Hepatic stellate cell (primary cell): Measurements from ENCODE around the gene LZTS2.
"Not testable (repeated sequence)": the region's sequence is repeated elsewhere in the genome, so short reads cannot be mapped to it uniquely, and the experiment has no call there.

ENCODE experiments used
- DNase-seq: peaks from one replicate; pipeline ENCODE4 v3.0.0; 2011; ENCODE audit warnings: low spot score

The LZTS2 gene

GRCh38 chr10:100999742-101000126, at the start of gene LZTS2:
Gene LZTS2 (plus strand): TSS chr10:100999808. CDS start chr10:101002539, 2,731 bp downstream.
- DNase-seq, result no peak

DNA sequence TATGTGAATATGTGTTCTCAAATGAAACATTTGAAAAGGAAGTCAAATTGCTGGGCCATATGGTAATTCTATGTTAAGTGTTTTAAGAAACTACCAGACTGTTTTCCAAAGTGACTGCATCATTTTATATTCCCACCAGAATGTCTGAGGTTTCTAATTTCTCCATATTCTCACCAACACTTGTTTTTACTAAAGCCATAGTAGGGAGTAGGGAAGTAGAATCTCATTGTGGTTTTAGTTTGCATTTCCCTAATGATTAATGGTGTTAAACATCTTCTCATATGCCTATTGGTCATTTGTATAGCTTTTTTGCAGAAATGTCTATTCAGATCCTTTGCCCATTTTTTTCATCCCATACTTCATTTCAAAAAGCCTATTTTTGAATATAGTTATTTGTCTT, 39.4 kb upstream of the LZTS2 start:
- DNase-seq, result no peak

GRCh38 chr10:100962351-100963080, 37.1 kb upstream of the LZTS2 start:
- DNase-seq, result no peak

DNA sequence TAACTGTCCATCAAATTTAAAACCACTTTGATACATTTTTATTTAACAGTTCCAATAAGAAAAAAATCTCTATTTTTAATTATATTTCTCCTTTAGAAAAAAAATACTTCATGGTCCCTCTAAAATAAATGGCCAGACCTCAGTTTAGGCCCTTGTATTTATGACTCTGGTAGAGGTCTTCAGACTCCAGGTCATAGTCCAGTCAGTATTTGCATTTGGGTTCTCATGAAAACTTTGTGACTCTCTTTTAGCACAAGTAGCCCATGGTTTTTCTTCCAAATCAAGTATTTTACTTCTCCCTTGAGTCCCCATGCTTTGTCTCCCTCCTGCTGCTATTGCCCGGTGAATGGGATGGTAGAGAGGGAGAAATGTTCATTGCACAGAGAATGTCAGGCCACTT, 35.8 kb upstream of the LZTS2 start:
- DNase-seq, result no peak

- DNase-seq, result no peak
Measured at GRCh38 chr10:100965820-100966219, 33.8 kb upstream of the LZTS2 start.

DNA sequence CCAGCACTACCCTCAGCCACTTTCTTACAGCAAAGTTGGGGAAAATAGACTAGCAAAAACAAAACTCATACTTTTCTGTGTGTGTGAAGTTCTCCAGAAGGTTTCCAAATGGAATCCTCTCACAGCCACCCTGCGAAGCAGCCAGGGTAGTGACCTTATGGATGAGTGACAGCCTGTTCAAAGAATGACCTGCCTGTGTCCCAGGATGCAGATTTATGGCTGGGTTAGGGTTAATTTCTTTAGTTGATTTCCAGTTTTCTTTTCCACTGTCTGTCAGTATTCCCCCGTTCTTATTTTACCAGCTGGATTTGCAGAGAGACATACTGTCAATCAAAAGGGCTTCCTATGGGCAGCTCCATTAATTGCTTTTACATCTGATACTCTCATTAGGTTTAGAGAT, 32.7 kb upstream of the LZTS2 start:
- no peak for DNase-seq

- DNase-seq, result no peak
Measured at GRCh38 chr10:100967332-100967731, 32.3 kb upstream of the LZTS2 start.

- DNase-seq, result no peak
Measured at GRCh38 chr10:100968062-100968736, 31.4 kb upstream of the LZTS2 start.

DNA sequence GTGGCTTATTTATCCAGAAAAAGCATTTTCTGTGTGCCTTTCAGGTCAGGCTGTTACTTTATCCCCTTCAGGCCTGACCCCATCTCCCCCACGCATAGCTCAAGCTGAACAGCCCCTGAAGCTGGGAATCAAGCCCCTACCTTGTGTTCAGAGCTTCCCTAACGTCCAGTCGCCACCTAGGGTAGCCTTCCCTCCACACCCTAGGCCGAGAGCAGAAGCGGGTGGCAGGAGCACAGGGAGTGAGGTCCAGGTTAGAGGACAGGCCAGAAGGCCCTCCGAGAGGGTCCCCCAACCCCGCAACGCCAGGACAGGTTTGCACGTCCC, 30.8 kb upstream of the LZTS2 start:
- DNase-seq, result no peak

DNA sequence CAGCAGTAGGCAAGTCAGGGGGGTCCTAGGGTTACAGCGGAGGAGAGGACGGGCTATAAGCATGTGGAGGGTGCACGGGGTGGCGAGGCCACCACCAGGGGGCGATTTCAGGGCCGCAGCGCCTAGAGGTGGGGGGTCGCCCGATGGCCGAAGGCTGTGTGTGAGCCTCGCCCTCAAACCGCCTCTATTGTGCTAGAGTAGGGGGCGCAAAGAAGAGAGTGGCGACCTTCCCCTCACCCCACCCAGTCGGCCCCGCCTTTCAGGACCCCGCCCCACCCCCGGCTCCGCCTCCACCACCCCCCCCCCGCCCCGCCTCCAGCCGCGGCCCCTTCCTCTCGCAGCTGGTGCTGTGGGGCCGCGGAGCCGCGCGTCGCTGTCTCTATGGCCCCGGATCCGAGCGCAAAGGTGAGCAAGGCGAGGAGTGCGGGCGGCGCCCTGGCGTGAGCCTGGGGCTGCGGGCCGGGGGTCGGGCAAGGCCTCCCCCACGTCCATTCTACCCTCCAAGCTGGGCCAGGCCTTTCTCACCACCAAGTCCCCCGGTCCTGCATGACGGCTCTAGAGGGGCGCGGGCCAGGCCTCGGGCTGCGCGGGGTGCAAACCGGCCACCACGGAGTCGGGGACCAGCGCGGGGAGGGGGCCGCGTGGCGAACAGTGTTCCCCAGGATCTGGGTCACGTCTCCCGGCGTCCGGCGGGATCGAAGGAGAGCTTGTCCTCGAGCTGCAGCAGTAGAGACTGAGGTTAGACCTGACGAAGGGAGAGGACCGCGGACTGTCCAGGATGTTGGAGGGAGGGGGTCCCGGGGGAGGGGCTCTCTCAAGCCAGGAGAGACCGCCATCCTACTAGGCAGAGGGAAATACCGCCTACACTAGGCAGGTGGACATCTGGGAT, 30.2 kb upstream of the LZTS2 start, which contains the start of gene SEMA4G:
Gene SEMA4G (plus strand): TSS at position 318 of the 889 bp plus-strand sequence. CDS start 3,409 bp downstream, outside the sequence.
- peak; percentile 66 for DNase-seq

- no peak for DNase-seq
Measured at GRCh38 chr10:100970076-100970913, 29.3 kb upstream of the LZTS2 start.

DNA sequence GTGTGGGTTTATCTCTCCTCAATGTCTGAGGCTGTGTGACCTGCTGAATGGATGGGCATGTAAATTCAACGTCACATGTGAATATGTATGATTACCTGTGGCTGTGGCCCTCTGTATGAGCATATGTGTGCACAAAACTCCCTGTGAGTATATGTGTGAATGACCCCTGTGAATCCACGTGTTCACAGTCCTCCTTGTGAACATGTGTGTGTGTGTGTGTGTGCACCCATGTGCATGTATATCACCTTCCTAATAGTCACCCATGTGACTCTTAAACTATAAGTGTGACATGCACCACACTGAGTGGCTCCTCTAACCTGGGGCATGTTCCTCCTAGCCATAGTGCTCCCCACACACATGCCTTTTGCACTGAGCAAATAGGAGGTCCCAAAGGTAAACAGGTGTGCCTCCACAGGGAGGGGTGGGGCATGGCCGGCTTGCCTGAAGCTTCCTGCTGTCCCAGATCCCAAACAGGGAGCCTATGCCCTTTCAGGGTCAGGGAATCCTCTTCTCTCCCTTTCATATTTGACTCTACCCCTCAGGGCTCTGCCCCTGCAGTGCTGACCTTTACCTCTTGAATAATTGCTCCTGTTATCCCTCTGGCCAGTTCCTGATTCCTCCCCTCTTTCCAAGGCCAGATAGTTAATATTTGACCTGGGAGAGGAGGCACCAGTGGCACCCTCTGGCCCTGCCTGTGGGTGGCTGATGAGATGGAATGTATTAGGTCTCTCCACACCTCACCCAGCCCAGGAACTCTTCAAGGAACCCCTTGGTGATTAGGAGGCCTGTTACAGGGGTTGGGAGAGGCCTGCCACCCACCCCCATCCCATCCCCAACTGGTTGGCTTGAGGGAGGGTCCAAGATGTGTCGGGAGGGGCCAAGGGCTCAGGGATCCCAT, 28.4 kb upstream of the LZTS2 start:
- no peak for DNase-seq

DNA sequence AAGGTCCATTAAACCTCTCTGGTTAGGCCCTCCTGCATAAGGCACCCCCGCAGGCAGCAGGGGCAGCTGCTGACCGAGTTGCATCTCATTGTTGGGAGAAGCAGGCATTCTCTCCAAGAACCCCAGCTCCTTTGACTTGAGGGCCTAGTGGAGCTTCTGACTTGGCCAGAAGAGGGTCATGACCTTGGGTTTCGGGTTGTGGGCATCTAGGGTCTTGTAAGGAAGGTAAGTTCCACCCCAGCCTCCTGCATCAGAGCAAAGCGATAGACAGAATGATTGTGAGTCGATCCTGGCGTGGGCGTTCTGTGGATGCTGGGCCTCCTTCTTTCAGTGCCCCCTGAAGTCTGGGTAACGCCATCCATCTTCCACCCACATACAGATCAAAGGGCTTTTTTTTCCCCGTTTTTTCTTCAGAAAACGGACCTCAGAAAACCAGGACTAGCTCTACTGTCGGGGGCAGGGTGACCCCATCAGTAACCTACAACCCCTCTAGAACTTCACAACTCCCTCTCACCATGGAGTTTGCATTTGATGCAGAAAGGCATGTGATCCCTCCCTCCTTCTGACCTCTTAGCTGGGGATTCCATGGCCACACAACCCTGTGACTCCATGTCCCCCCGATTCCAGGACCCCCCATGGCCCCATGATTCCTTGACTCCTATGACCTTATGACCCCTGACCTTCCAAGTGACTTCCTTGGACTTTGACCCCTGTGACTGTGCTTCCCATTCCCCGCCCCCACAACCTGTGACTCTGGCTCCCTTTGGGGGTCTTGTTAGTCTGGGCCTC, 27.3 kb upstream of the LZTS2 start:
- DNase-seq, result no peak

DNA sequence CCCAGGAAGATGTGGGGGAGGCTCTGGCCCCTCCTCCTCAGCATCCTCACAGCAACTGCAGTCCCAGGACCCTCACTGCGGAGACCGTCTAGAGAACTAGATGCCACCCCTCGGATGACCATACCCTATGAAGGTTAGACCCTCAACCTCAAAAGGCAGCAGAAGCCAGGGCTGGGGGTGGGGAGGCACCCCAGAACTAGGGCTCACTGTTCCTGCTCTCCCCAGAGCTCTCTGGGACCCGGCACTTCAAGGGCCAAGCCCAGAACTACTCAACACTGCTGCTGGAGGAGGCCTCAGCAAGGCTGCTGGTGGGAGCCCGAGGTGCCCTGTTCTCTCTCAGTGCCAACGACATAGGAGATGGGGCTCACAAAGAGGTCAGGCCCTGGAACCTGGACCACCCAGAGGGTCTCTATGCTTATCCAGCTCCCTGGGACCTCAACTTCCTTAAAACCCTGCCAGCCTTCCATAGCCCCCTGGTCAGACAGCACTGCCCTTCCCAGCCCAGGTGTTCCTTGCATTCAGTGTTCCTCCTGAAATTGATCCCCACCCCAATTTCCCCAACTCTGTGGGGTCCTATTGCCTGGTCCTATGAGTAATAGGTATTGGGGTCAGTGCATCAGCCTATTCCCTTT, 26.6 kb upstream of the LZTS2 start:
- DNase-seq, result no peak

GRCh38 chr10:100975397-100975796, 24.2 kb upstream of the LZTS2 start:
- not testable (repeated sequence) for DNase-seq

GRCh38 chr10:100976906-100977305, 22.7 kb upstream of the LZTS2 start:
- DNase-seq, result no peak

GRCh38 chr10:100977436-100977835, 22.2 kb upstream of the LZTS2 start:
- DNase-seq, result no peak

DNA sequence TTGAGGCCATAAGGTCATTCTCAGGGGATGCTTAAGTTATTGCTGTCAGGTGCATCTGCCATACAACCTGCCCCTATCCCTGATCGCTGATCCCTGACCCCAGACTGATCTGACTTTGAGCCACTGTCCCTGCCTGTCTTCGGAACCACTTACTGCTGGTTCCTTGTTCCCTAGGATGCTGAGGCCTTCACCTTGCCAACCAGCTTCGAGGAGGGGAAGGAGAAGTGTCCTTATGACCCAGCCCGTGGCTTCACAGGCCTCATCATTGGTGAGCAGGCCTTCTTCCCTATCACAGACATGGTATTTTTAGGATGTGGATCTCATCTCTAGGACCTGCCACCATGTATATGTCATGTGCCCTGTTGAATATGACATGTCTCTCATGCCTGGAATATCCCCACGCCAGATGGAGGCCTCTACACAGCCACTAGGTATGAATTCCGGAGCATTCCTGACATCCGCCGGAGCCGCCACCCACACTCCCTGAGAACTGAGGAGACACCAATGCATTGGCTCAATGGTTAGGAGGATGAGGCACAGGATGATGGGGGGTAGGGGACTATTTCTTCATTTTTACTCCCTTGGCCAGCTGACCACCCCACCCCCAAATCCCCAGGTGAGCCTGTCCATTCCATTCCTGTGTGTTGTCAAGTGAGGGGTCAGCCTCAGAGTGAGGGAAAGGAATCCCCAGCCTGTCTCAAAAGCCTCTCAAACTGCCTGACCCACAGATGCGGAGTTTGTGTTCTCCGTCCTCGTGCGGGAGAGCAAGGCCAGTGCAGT, 21.3 kb upstream of the LZTS2 start:
- DNase-seq, result no peak

- no peak for DNase-seq
Measured at GRCh38 chr10:100978901-100979195, 20.8 kb upstream of the LZTS2 start.
